HFF-Myc (cell line): ENCODE data around the gene CAMTA1.

Experiments used
- DNase-seq: peaks from one replicate; pipeline ENCODE4 v3.0.0-alpha.2; 2011; ENCODE audit warnings: low read depth; ENCODE audit errors: extremely low read depth
- H3K4me3 ChIP-seq: replicated peaks from 2 replicates; pipeline ENCODE4 v1.5.1; 2011; ENCODE audit warnings: low read depth, mild to moderate bottlenecking, control low read depth, low read length
- CTCF ChIP-seq: IDR thresholded peaks from 2 replicates; pipeline ENCODE4 v1.5.1; 2012; ENCODE audit warnings: mild to moderate bottlenecking, low read depth, low read length, control low read depth; ENCODE audit errors: missing control alignments

Gene CAMTA1

GRCh38 chr1:6800745-6801144 lies 15.5 kb downstream of the CAMTA1 start:
- no peak for DNase-seq
- TF ChIP-seq CTCF, result no peak
- H3K4me3 ChIP-seq, result no peak overlapping the region

- TF ChIP-seq CTCF, result no peak
- no peak overlapping the region for H3K4me3 ChIP-seq
- DNase-seq, result no peak
Observed at GRCh38 chr1:6801199-6801598, 15.9 kb downstream of the CAMTA1 start.

GRCh38 chr1:6801966-6802365 lies 16.7 kb downstream of the CAMTA1 start:
- DNase-seq, result no peak

GRCh38 chr1:6802454-6802853 lies 17.2 kb downstream of the CAMTA1 start:
- H3K4me3 ChIP-seq, result no peak overlapping the region
- no peak for DNase-seq
- no peak for TF ChIP-seq CTCF

More at GRCh38 chr1:6801966-6802365, 16.7 kb downstream of the CAMTA1 start:
- TF ChIP-seq CTCF, result no peak
- H3K4me3 ChIP-seq, result no peak overlapping the region

- no peak overlapping the region for H3K4me3 ChIP-seq
- TF ChIP-seq CTCF, result no peak
- DNase-seq, result no peak
Observed at GRCh38 chr1:6802893-6803292, 17.6 kb downstream of the CAMTA1 start.

- no peak for TF ChIP-seq CTCF
- DNase-seq, result no peak
- H3K4me3 ChIP-seq, result no peak overlapping the region
Observed at GRCh38 chr1:6803357-6803756, 18.1 kb downstream of the CAMTA1 start.

GRCh38 chr1:6805004-6805416 lies 19.8 kb downstream of the CAMTA1 start:
- TF ChIP-seq CTCF, result no peak
- no peak overlapping the region for H3K4me3 ChIP-seq
- no peak for DNase-seq
